Fibroblast of skin of left quadriceps (primary cell): Measurements from ENCODE around the gene RMND1.
"Not testable (repeated sequence)": the region's sequence is repeated elsewhere in the genome, so short reads cannot be mapped to it uniquely, and the experiment has no call there.

ENCODE experiments used
- DNase-seq, 2 experiments: peaks; one replicate each; pipeline ENCODE4 v3.0.0-alpha.2; 2013; ENCODE audit warnings: low read depth in 2 of 2

RMND1 gene

GRCh38 chr6:151452750-151453427 is 963 bp upstream of the RMND1 start:
- DNase-seq: no peak

GRCh38 chr6:151451417-151451949 is 443 bp downstream of the RMND1 start:
- no peak for DNase-seq

- DNase-seq: not testable (repeated sequence)
Measured at GRCh38 chr6:151450928-151451327, 998 bp downstream of the RMND1 start.

GRCh38 chr6:151448623-151449022 is 3.3 kb downstream of the RMND1 start:
- no peak for DNase-seq

GRCh38 chr6:151447237-151447636 is 4.7 kb downstream of the RMND1 start:
- no peak for DNase-seq

- peak; percentile 49 to 53 for DNase-seq
Measured at GRCh38 chr6:151445482-151445881, 6.4 kb downstream of the RMND1 start.

GRCh38 chr6:151443911-151444621 is 7.9 kb downstream of the RMND1 start:
- DNase-seq: no peak

- DNase-seq: no peak
Measured at GRCh38 chr6:151443454-151443853, 8.5 kb downstream of the RMND1 start.

GRCh38 chr6:151442371-151442770 is 9.6 kb downstream of the RMND1 start:
- DNase-seq: no peak

GRCh38 chr6:151441390-151442166 is 10.3 kb downstream of the RMND1 start:
- no peak for DNase-seq

GRCh38 chr6:151440930-151441329 is 11.0 kb downstream of the RMND1 start:
- no peak for DNase-seq

- no peak for DNase-seq
Measured at GRCh38 chr6:151440498-151440897, 11.4 kb downstream of the RMND1 start.

- DNase-seq: no peak
Measured at GRCh38 chr6:151437401-151437800, 14.5 kb downstream of the RMND1 start.

- DNase-seq: peak; percentile 86 to 88
Measured at GRCh38 chr6:151436802-151437201, 15.1 kb downstream of the RMND1 start.

- DNase-seq: no peak
Measured at GRCh38 chr6:151436300-151436699, 15.6 kb downstream of the RMND1 start.

- no peak for DNase-seq
Measured at GRCh38 chr6:151434369-151434768, 17.6 kb downstream of the RMND1 start.

GRCh38 chr6:151432651-151433050 is 19.3 kb downstream of the RMND1 start:
- no peak for DNase-seq

- DNase-seq: no peak
Measured at GRCh38 chr6:151431337-151431736, 20.6 kb downstream of the RMND1 start.

GRCh38 chr6:151430886-151431285 is 21.0 kb downstream of the RMND1 start:
- DNase-seq: no peak

- no peak for DNase-seq
Measured at GRCh38 chr6:151428093-151428735, 23.7 kb downstream of the RMND1 start.

- no peak for DNase-seq
Measured at GRCh38 chr6:151425561-151425960, 26.4 kb downstream of the RMND1 start.

- DNase-seq: no peak
Measured at GRCh38 chr6:151422981-151423380, 28.9 kb downstream of the RMND1 start.
